Psoas muscle (tissue), 8 donors: ENCODE data around the gene SPEM3. TPM values are rescaled to one million over a fixed set of nuclear protein-coding genes. Genes with fewer than 3 reads are reported as not detected.
A peak's percentile ranks its signal among the peaks of the same experiment; 100 is the strongest.

Experiments used
- ATAC-seq, 4 donors: fragments of 200-7000 bp; cut with Tn5 transposase; one replicate each; pipeline ENCODE4 v1.9.1; 2020; ENCODE audit warnings: moderate library complexity in 3 of 4, mild to moderate bottlenecking in 2 of 4
- DNase-seq, 2 donors: peaks; one replicate each; pipeline ENCODE4 v3.0.0-alpha.2; 2020
- H3K27ac ChIP-seq: fragments of 200-600 bp; one replicate; pipeline ENCODE4 v1.8.0; 2022
- H3K27me3 ChIP-seq, 3 donors: fragments of 200-600 bp in 1 of 3; one replicate each; pipeline versions ENCODE4 v1.6.1 to v1.8.0; 2013 to 2022; ENCODE audit warnings: low read length in 2 of 3, mild to moderate bottlenecking in 2 of 3, moderate library complexity in 1 of 3; ENCODE audit not compliant: insufficient read depth in 3 of 3
- H3K36me3 ChIP-seq, 2 donors: fragments of 200-600 bp in 1 of 2; one replicate each; pipeline versions ENCODE4 v1.6.1 to v1.8.0; 2013 to 2022; ENCODE audit warnings: low read depth in 1 of 2, mild to moderate bottlenecking in 1 of 2, moderate library complexity in 1 of 2; ENCODE audit not compliant: insufficient read depth in 1 of 2
- H3K4me1 ChIP-seq: fragments of 200-600 bp; one replicate; pipeline ENCODE4 v1.8.0; 2022
- H3K4me3 ChIP-seq: fragments of 200-600 bp; one replicate; pipeline ENCODE4 v1.8.0; 2022; ENCODE audit warnings: mild to moderate bottlenecking
- H3K9me3 ChIP-seq: fragments of 200-600 bp; one replicate; pipeline ENCODE4 v1.8.0; 2022
- WGBS, 3 donors: extraction: QIAGEN DNeasy Blood & Tissue Kit; methylation state at CpG; one replicate each; pipeline versions ENCODE4 v1.1.6 to v1.1.7; 2013; 5-methylcytosine and 5-hydroxymethylcytosine counted together
- intact Hi-C, 2 donors: fragments of 100-400 bp; cut with DNase I; formaldehyde crosslinking; loops; one replicate each; pipeline versions ENCODE4 v1.11.0 to v1.14.2; 2022
- polyA plus RNA-seq, 3 donors: library from polyadenylated mRNA; stranded (reverse); fragments of 200-250 nt; gene quantifications; one replicate each; pipeline ENCODE4 v1.2.3, GENCODE V29; 2013
- total RNA-seq, 4 donors: library from RNA; stranded (reverse); fragmentation: NEBNext Ultra II Directional in 2 of 4; extraction: Animal tissue kit (Norgen Biotek cat#: 25700) in 2 of 4; gene quantifications; one replicate each; pipeline versions ENCODE4 v1.2.1 to v1.2.4, GENCODE V29; 2021 to 2023
- TF ChIP-seq, protein P1 (sequence below): fragments of 200-600 bp; IDR thresholded peaks from one replicate; pipeline ENCODE4 v1.8.0; 2022; ENCODE audit warnings: antibody characterized with exemption
- donor health status: healthy with polysubstance abuse.
- donor health status: DM: no; HTN: no; CAD: no; lungs with moderate emphysema.
- donor health status: Bipolar disorder and iron deficiency.
- donor health status: healthy.
- donor health status: DM: yes; HTN: yes; CAD: no.
- donor health status: DM: no; HTN: no; CAD: no.
- donor health status: DM: no; HTN: no; CAD: no.
- donor health status: DM: yes; HTN: yes; CAD: no.

The SPEM3 gene
- total and polyA plus RNA-seq, 7 donors = 0.01 TPM; not detected in 6

DNA sequence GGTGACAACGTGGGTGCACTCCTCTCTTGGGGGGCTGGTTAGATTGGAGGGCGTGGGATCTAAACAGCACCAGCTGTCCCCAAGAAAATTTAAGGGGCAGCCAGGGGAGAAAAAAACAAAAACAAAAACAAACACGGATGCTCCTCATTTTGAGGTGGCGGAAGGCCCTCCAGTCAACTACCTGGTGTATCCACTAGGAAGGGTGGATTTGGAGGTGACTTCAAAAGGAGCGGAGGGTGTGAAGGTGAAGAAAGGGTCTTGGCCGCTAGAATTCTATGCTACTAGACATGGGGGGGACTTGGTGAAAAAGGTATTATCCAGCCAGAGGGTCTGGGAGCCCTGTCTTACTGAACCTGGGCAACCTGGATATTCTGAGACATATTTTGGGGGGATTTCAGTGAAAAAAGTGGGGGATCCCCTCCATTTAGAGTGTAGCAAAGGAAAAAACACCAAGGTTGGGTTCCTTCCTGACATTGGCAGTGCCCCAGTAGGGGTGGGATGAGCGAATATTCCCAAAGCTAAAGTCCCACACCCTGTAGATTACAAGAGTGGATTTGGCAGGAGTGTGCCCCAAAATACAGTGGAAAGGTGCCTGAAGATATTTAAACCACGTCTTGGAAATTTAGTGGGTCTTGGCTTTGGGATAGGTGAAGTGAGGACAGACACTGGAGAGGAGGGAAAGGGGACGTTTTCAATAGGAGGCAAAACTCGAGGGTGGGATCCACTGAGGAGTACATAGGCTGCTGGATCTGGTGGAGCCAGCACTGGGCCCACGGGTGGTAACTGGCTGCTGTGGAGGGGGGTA lies 10.2 kb downstream of the SPEM3 start:
- Histone ChIP-seq H3K27me3 (no peaks in the 10 kb centered on the region), H3K4me3 (peak overlapping the region; percentile 72), H3K9me3 (no peaks in the 10 kb centered on the region), H3K4me1 (peaks cover 48% of the 10 kb centered on the region), H3K36me3 (no peaks in the 10 kb centered on the region), H3K27ac (peak overlapping the region; percentile 100)
- TF ChIP-seq, protein P1, sequence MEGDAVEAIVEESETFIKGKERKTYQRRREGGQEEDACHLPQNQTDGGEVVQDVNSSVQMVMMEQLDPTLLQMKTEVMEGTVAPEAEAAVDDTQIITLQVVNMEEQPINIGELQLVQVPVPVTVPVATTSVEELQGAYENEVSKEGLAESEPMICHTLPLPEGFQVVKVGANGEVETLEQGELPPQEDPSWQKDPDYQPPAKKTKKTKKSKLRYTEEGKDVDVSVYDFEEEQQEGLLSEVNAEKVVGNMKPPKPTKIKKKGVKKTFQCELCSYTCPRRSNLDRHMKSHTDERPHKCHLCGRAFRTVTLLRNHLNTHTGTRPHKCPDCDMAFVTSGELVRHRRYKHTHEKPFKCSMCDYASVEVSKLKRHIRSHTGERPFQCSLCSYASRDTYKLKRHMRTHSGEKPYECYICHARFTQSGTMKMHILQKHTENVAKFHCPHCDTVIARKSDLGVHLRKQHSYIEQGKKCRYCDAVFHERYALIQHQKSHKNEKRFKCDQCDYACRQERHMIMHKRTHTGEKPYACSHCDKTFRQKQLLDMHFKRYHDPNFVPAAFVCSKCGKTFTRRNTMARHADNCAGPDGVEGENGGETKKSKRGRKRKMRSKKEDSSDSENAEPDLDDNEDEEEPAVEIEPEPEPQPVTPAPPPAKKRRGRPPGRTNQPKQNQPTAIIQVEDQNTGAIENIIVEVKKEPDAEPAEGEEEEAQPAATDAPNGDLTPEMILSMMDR = no peak
- ATAC-seq (no peak), DNase-seq (no peak)
- intact Hi-C loops = loop anchor here (2.0 to 10.0 kb wide), 6 partner anchors 42 to 246 kb away; partner anchors contain the start of genes KCTD11 (in 2 of the 2), SENP3 (in 2 of the 2), SLC35G6 (in 1 of the 2) and TP53 (in 1 of the 2)
- WGBS, 3 donors = 49 to 66% (median 53%) methylated on average over 11 of the region's 11 CpGs

DNA sequence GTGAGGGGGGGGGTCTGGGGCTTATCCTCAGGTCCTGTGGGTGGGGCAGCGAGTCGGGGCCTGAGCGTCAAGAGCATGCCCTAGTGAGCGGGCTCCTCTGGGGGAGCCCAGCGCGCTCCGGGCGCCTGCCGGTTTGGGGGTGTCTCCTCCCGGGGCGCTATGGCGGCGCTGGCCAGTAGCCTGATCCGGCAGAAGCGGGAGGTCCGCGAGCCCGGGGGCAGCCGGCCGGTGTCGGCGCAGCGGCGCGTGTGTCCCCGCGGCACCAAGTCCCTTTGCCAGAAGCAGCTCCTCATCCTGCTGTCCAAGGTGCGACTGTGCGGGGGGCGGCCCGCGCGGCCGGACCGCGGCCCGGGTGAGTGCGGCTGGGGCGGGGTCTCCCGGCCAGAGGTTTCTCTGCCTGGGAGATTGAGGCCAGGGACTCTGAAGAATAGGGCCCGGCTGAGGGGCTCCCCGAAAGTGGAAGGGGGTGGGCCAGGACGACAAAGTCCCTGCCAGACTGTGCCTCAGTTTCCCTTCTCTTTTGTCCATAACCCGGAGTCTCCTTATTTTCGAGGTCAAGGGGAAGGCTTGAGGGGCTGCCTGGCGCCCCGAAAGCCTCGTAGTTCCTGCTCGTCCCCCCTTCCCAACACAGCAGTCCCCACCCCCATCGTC lies 10.9 kb downstream of the SPEM3 start, which contains the start of gene FGF11:
TSS of gene FGF11 (plus strand) at position 51 of the 651 bp plus-strand sequence. CDS start at position 160, 109 bp downstream.
- H3K4me3 ChIP-seq = peak within 1 kb of the TSS; percentile 72
- no peaks in the 10 kb centered on the region for H3K27me3 ChIP-seq
- peak within 1 kb of the TSS; percentile 100 for H3K27ac ChIP-seq
- DNase-seq (no peak), ATAC-seq (no peak)
- intact Hi-C loops = loop anchor here (1.0 to 10.0 kb wide), 9 partner anchors 39 to 245 kb away; partner anchors contain the start of genes KCTD11 (in 2 of the 2), SENP3 (in 2 of the 2), POLR2A (in 1 of the 2) and SLC35G6 (in 1 of the 2)
- 5 to 9% (median 8%) methylated on average over 35 to 50 of the region's 50 CpGs for WGBS, 3 donors
- peaks cover 54% of the 10 kb centered on the region for H3K4me1 ChIP-seq
- H3K36me3 ChIP-seq = no peaks in the 10 kb centered on the region
- TF ChIP-seq, protein P1 = no peak
- no peaks in the 10 kb centered on the region for H3K9me3 ChIP-seq

DNA sequence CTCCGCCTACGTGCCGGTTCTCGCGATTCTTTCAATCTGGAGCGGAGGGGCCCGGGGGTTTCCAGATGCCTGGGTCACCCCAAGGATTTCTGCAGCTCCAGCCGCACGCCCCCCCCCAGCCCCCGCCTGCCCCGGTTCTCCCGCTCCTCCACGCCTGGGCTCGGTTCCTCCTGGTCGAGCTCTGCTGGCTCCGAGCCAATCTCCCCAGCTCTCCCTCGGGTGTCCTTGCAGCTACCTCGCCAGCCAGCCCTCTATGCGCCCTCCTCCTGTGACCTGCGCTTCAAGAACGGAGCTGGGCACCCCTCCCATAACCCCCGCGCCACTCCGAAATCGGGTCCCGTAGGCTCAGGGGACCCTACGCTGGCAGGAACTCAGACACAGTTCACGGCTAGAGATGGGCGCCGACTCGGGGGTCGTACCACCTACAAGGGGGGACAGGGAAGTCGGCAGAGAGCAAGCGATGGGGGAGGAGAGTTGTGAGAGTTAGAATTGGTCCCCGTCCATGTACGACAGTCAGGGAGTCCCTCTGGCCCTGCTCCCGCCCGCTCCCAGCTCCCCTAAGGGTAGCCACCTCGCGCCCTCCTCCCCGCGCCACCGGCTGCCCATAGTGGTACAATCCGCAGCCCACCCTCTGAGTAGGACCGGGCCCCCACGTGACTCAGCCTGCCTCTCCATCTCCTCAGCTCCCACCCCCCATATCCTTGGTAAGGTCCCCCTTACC lies 11.6 kb downstream of the SPEM3 start:
- peak in 3 of 4 donors; percentile 6 to 18 (median 9) for ATAC-seq
- peak overlapping the region; percentile 72 for H3K4me3 ChIP-seq

DNA sequence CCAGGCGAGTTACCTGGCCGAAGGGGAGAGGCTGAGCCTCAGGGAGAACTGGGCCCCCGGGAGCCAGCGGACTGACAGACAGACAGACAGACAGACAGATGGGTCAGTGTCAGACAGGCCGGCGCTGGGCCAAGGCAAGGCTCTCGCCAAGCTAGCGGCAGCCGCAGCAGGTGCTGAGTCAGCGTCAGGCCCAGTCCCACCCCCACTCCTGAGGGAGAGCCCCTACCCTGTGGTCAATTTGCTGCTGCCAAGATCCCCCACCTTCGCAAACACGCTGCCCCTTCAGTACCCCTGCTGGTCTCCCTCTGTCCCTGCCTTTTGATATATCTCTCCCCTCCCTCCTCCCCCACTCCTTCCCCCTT lies 12.2 kb downstream of the SPEM3 start:
- intact Hi-C loops = loop anchor here (1.0 to 5.0 kb wide), 3 partner anchors 38 to 44 kb away; partner anchors contain the start of genes POLR2A (in 1 of the 2) and ZBTB4 (in 1 of the 2)
- Histone ChIP-seq H3K27me3 (no peaks in the 10 kb centered on the region), H3K27ac (peak overlapping the region; percentile 100), H3K4me1 (peaks cover 50% of the 10 kb centered on the region), H3K4me3 (peak overlapping the region; percentile 72), H3K36me3 (no peaks in the 10 kb centered on the region), H3K9me3 (no peaks in the 10 kb centered on the region)
- TF ChIP-seq, protein P1 = no peak
- ATAC-seq (peak; percentile 31 to 50 (median 36)), DNase-seq (peak; percentile 85 to 88)
- 5 to 10% (median 7%) methylated on average over 12 of the region's 12 CpGs for WGBS, 3 donors

More for the DNA sequence above, 11.6 kb downstream of the SPEM3 start:
- Histone ChIP-seq H3K27ac (peak overlapping the region; percentile 100), H3K9me3 (no peaks in the 10 kb centered on the region), H3K4me1 (peaks cover 54% of the 10 kb centered on the region), H3K27me3 (no peaks in the 10 kb centered on the region), H3K36me3 (no peaks in the 10 kb centered on the region)
- WGBS, 3 donors = 2 to 3% (median 3%) methylated on average over 43 to 46 of the region's 46 CpGs
- peak; percentile 73 to 86 for DNase-seq
- TF ChIP-seq, protein P1 = no peak
- intact Hi-C loops = loop anchor here (1.0 to 5.0 kb wide), 3 partner anchors 39 to 44 kb away; partner anchors contain the start of genes POLR2A (in 1 of the 2) and ZBTB4 (in 1 of the 2)
